ENCODE data around the gene DYNLT1.
"Not testable (repeated sequence)": the region's sequence is repeated elsewhere in the genome, so short reads cannot be mapped to it uniquely, and the experiment has no call there.

Gene DYNLT1

GRCh38 chr6:158663625-158664165 lies 19.2 kb upstream of the DYNLT1 start:
- DNase-seq (ENCODE audit: low read depth), result no peak

- DNase-seq (ENCODE audit: low read depth), result peak; percentile 37
Observed at GRCh38 chr6:158662954-158663624, 18.5 kb upstream of the DYNLT1 start.

- no peak for DNase-seq (ENCODE audit: low read depth)
Observed at GRCh38 chr6:158662607-158662953, 18.0 kb upstream of the DYNLT1 start.

- DNase-seq (ENCODE audit: low read depth), result no peak
Observed at GRCh38 chr6:158661156-158661685, 16.7 kb upstream of the DYNLT1 start.

GRCh38 chr6:158660333-158660754 lies 15.8 kb upstream of the DYNLT1 start:
- no peak for DNase-seq (ENCODE audit: low read depth)

- peak; percentile 79 for DNase-seq (ENCODE audit: low read depth)
Observed at GRCh38 chr6:158656986-158657385, 12.4 kb upstream of the DYNLT1 start.

- peak; percentile 14 for DNase-seq (ENCODE audit: low read depth)
Observed at GRCh38 chr6:158655569-158656450, 11.3 kb upstream of the DYNLT1 start.

GRCh38 chr6:158654960-158655489 lies 10.5 kb upstream of the DYNLT1 start:
- peak; percentile 91 for DNase-seq (ENCODE audit: low read depth)

- peak; percentile 96 for DNase-seq (ENCODE audit: low read depth)
Observed at GRCh38 chr6:158654498-158654897, 10.0 kb upstream of the DYNLT1 start.

- DNase-seq (ENCODE audit: low read depth), result no peak
Observed at GRCh38 chr6:158653577-158654354, 9.2 kb upstream of the DYNLT1 start.

GRCh38 chr6:158651981-158652737 lies 7.6 kb upstream of the DYNLT1 start:
- not testable (repeated sequence) for DNase-seq (ENCODE audit: low read depth)

GRCh38 chr6:158649289-158650143 lies 5.0 kb upstream of the DYNLT1 start, which contains the start of gene SYTL3:
Gene SYTL3 (plus strand): TSS chr6:158650054. CDS start chr6:158663269, 13,215 bp downstream.
- peak; percentile 66 for DNase-seq (ENCODE audit: low read depth)

GRCh38 chr6:158648682-158649131 lies 4.2 kb upstream of the DYNLT1 start:
- DNase-seq (ENCODE audit: low read depth), result peak; percentile 96

GRCh38 chr6:158647501-158647900 lies 3.0 kb upstream of the DYNLT1 start:
- DNase-seq (ENCODE audit: low read depth), result peak; percentile 75

GRCh38 chr6:158646023-158646910 lies 1.7 kb upstream of the DYNLT1 start:
- DNase-seq (ENCODE audit: low read depth), result peak; percentile 16

- no peak for DNase-seq (ENCODE audit: low read depth)
Observed at GRCh38 chr6:158645064-158646022, 800 bp upstream of the DYNLT1 start.

GRCh38 chr6:158643836-158644230 lies 710 bp downstream of the DYNLT1 start:
- peak; percentile 19 for DNase-seq (ENCODE audit: low read depth)

Measured in EH (cell line).